SU-DHL-6 (cell line): Measurements from ENCODE around the gene CD47.

Source experiments
- H2AFZ ChIP-seq: fragments of 200-600 bp; sonication (generic); 2 replicates; pipeline ENCODE4 v1.6.1; 2014; ENCODE audit warnings: low read depth, mild to moderate bottlenecking, moderate library complexity, mixed read lengths, antibody characterized with exemption, low read length; ENCODE audit not compliant: severe bottlenecking
- H3F3A ChIP-seq: fragments of 200-600 bp; shearing (Covaris generic); 2 replicates; pipeline ENCODE4 v1.6.0; 2016; ENCODE audit warnings: antibody characterized with exemption, mild to moderate bottlenecking; ENCODE audit not compliant: insufficient read depth
- H3K27ac ChIP-seq: fragments of 200-600 bp; sonication (generic); 2 replicates; pipeline ENCODE4 v1.5.1; 2016; ENCODE audit warnings: low read depth, mild to moderate bottlenecking, low read length, moderate library complexity, mixed read lengths
- H3K27me3 ChIP-seq: fragments of 200-600 bp; sonication (generic), shearing (Covaris generic); 2 replicates; pipeline ENCODE4 v1.6.0; 2014; ENCODE audit warnings: mild to moderate bottlenecking, low read length
- H3K36me3 ChIP-seq: fragments of 200-600 bp; sonication (generic); 2 replicates; pipeline ENCODE4 v1.6.1; 2014; ENCODE audit warnings: mild to moderate bottlenecking, low read length, mixed read lengths
- H3K4me2 ChIP-seq: fragments of 300-600, 200-600 bp; shearing (Covaris generic), sonication (generic); 2 replicates; pipeline ENCODE4 v1.6.0; 2014; ENCODE audit warnings: low read length, low read depth, mild to moderate bottlenecking; ENCODE audit not compliant: poor library complexity, severe bottlenecking
- H3K4me3 ChIP-seq: fragments of 200-600 bp; sonication (generic); 2 replicates; pipeline ENCODE4 v1.5.1; 2014; ENCODE audit warnings: antibody characterized with exemption, low read length, mild to moderate bottlenecking, mixed read lengths; ENCODE audit not compliant: insufficient read depth, poor library complexity, severe bottlenecking
- H3K79me2 ChIP-seq: fragments of 200-600 bp; sonication (generic); 2 replicates; pipeline ENCODE4 v1.6.1; 2014; ENCODE audit warnings: mild to moderate bottlenecking, low read length, moderate library complexity; ENCODE audit not compliant: insufficient read depth
- H3K9ac ChIP-seq: fragments of 200-600 bp; sonication (generic); 2 replicates; pipeline ENCODE4 v1.7.0; 2014; ENCODE audit warnings: mild to moderate bottlenecking, low read length
- H3K9me2 ChIP-seq: fragments of 200-600 bp; sonication (generic); replicated peaks from 2 replicates; pipeline ENCODE4 v1.6.1; 2014; ENCODE audit warnings: low read length; ENCODE audit not compliant: insufficient read depth
- H3K9me3 ChIP-seq: fragments of 200-600 bp; sonication (generic); 2 replicates; pipeline ENCODE4 v1.6.1; 2014; ENCODE audit warnings: low read length, mixed read lengths; ENCODE audit not compliant: insufficient read depth
- H4K20me1 ChIP-seq: fragments of 200-600 bp; sonication (generic); 2 replicates; pipeline ENCODE4 v1.6.1; 2014; ENCODE audit warnings: low read depth, mild to moderate bottlenecking, antibody characterized with exemption, low read length, moderate library complexity, mixed read lengths
- CTCF ChIP-seq: fragments of 200-600 bp; sonication (generic); IDR thresholded peaks from one replicate; pipeline ENCODE4 v1.5.1; 2017; ENCODE audit warnings: antibody characterized with exemption, mild to moderate bottlenecking, low read length, moderate library complexity; ENCODE audit not compliant: insufficient read depth, poor library complexity, severe bottlenecking
- EZH2phosphoT487 ChIP-seq: fragments of 200-600 bp; sonication (generic), shearing (Covaris generic); conservative IDR thresholded peaks from 2 replicates; pipeline ENCODE4 v1.6.1; 2018; ENCODE audit warnings: mild to moderate bottlenecking, antibody characterized with exemption, low read length, moderate library complexity, mixed read lengths

Gene CD47

GRCh38 chr3:108099244-108099643 is 8.4 kb upstream of the CD47 start:
- Histone ChIP-seq H3F3A (no peaks in the 10 kb centered on the region), H3K4me2 (no peak overlapping the region), H3K27me3 (no peaks in the 10 kb centered on the region), H3K9me3 (no peaks in the 10 kb centered on the region), H3K27ac (no peak overlapping the region), H3K4me3 (no peak overlapping the region), H3K9me2 (no peaks in the 10 kb centered on the region), H3K79me2 (no peaks in the 10 kb centered on the region), H2AFZ (no peak overlapping the region), H3K36me3 (no peaks in the 10 kb centered on the region), H4K20me1 (no peaks in the 10 kb centered on the region), H3K9ac (no peak overlapping the region)
- no peak for TF ChIP-seq EZH2phosphoT487
- TF ChIP-seq CTCF: no peak

GRCh38 chr3:108098003-108098370 is 7.2 kb upstream of the CD47 start:
- no peak for TF ChIP-seq EZH2phosphoT487
- TF ChIP-seq CTCF: no peak
- Histone ChIP-seq H3K27me3 (no peaks in the 10 kb centered on the region), H3K27ac (no peak overlapping the region), H3K4me2 (no peak overlapping the region), H3K36me3 (no peaks in the 10 kb centered on the region), H2AFZ (no peak overlapping the region), H3F3A (0 out of 2 replicates have a peak, but pooled peaks cover 3% of the 10 kb centered on the region), H3K9ac (no peak overlapping the region), H4K20me1 (no peaks in the 10 kb centered on the region), H3K4me3 (no peak overlapping the region), H3K9me3 (no peaks in the 10 kb centered on the region), H3K79me2 (no peaks in the 10 kb centered on the region), H3K9me2 (no peaks in the 10 kb centered on the region)

GRCh38 chr3:108097322-108098002 is 6.6 kb upstream of the CD47 start:
- no peak overlapping the region for H3K4me3 ChIP-seq
- H3K27me3 ChIP-seq: no peaks in the 10 kb centered on the region
- H3K27ac ChIP-seq: no peak overlapping the region
- H3K9me2 ChIP-seq: no peaks in the 10 kb centered on the region
- no peak overlapping the region for H3K9ac ChIP-seq
- no peaks in the 10 kb centered on the region for H3K9me3 ChIP-seq
- no peak overlapping the region for H3K4me2 ChIP-seq
- TF ChIP-seq CTCF: no peak
- no peak for TF ChIP-seq EZH2phosphoT487
- H2AFZ ChIP-seq: no peak overlapping the region
- H3K79me2 ChIP-seq: no peaks in the 10 kb centered on the region
- H3F3A ChIP-seq: 0 out of 2 replicates have a peak, but pooled peaks cover 6% of the 10 kb centered on the region
- H3K36me3 ChIP-seq: no peaks in the 10 kb centered on the region
- H4K20me1 ChIP-seq: no peaks in the 10 kb centered on the region
